Measurements from ENCODE around the gene IFITM1. TPM values are rescaled to one million over a fixed set of nuclear protein-coding genes. Genes with fewer than 3 reads are reported as not detected.
A peak's percentile ranks its signal among the peaks of the same experiment; 100 is the strongest.

IFITM1 gene
- total and polyA plus RNA-seq, 9 of the 15 experiments (the other 6 are each of a cell fraction or from before 2014, with no cell fraction given), result 691 to 5,579 (median 974) TPM

DNA sequence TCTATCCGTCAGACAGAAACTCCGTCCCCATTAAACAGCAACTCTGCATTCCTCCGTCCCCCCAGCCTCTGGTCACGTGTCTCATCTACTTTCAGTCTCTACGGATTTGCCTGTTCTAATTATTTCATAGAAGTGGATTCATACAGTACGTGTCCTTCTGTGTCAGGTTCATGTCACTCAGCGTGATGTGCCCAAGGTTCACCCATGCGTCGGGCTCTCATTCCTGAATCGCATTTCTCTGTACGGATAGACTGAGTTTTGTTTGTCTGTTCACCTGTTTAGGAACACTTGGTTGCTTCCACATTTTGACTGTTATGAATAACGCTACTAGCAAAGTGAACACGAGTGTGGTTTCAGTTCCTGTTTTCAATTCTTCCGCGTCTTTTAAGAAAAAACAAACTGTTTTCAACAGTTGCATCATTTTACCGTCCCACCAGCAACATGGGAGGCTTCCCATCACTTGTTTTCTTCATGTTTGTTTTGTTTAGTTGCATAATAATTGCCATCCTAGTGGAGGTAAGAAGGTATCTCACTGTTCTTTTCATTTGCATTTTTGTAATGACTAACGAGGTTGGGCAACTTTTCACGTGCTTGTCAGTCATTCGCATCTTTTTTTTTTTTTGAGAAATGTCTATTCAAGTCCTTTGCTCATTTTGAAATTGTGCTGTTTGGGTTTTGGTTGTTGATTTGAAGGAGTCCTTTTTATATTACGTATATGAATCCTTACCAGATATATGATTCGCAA is 44.5 kb upstream of the IFITM1 start (continued):
- TF ChIP-seq ZNF224 (CRISPR knock-in tag; IDR thresholded peaks at IDR 0.05), result no peak
- TF ChIP-seq CBFA2T3 (IDR thresholded peaks at IDR 0.05), result no peak
- no peak for TF ChIP-seq ARID2 (IDR thresholded peaks at IDR 0.05)
- TF ChIP-seq BRD4 (IDR thresholded peaks at IDR 0.05), result peak; percentile 79; the same call in 1 of the 2 replicates
- peak; percentile 44 for TF ChIP-seq NEUROD1 (IDR thresholded peaks at IDR 0.05; ENCODE audit: borderline replicate concordance, low read depth, low read length, partially characterized antibody)
- no peak for TF ChIP-seq POLR2AphosphoS2 (IDR thresholded peaks at IDR 0.05; ENCODE audit: low read length)
- TF ChIP-seq HMG20B (CRISPR knock-in tag; IDR thresholded peaks at IDR 0.05), result no peak
- no peak for TF ChIP-seq ZBTB1 (CRISPR knock-in tag; IDR thresholded peaks at IDR 0.05; ENCODE audit: borderline replicate concordance, low read depth)
- TF ChIP-seq CC2D1A (IDR thresholded peaks at IDR 0.05), result no peak
- TF ChIP-seq, protein P1, sequence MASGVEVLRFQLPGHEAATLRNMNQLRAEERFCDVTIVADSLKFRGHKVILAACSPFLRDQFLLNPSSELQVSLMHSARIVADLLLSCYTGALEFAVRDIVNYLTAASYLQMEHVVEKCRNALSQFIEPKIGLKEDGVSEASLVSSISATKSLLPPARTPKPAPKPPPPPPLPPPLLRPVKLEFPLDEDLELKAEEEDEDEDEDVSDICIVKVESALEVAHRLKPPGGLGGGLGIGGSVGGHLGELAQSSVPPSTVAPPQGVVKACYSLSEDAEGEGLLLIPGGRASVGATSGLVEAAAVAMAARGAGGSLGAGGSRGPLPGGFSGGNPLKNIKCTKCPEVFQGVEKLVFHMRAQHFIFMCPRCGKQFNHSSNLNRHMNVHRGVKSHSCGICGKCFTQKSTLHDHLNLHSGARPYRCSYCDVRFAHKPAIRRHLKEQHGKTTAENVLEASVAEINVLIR (CRISPR knock-in tag; IDR thresholded peaks at IDR 0.05), result no peak
- no peak for TF ChIP-seq GTF2E2 (tag; IDR thresholded peaks at IDR 0.05)
- TF ChIP-seq CBFA2T2 (conservative IDR thresholded peaks at IDR 0.05), result peak; percentile 70
- peak in 1 of 2 experiments; percentile 41; a peak in 1 of 4 replicates for TF ChIP-seq FOXA3 (CRISPR knock-in tag; conservative IDR thresholded peaks at IDR 0.05 in 1 of 2, IDR thresholded peaks at IDR 0.05 in 1 of 2)
- peak; percentile 72 for TF ChIP-seq ZEB2 (IDR thresholded peaks at IDR 0.05)
- TF ChIP-seq ELF4 (CRISPR knock-in tag; IDR thresholded peaks at IDR 0.05), result no peak
- TF ChIP-seq ADNP (tag; IDR thresholded peaks at IDR 0.05), result no peak; the same call in 1 of the 2 replicates
- TF ChIP-seq DNMT1 (IDR thresholded peaks at IDR 0.05), result 0 out of 2 replicates have a peak, but pooled peaks have one; percentile 63
- TF ChIP-seq BMI1 (IDR thresholded peaks at IDR 0.05; ENCODE audit: low read length), result no peak
- TF ChIP-seq MTF1 (CRISPR knock-in tag; IDR thresholded peaks at IDR 0.05; ENCODE audit: borderline replicate concordance), result no peak
- no peak for TF ChIP-seq ZNF507 (tag; conservative IDR thresholded peaks at IDR 0.05)
- TF ChIP-seq, protein P2, sequence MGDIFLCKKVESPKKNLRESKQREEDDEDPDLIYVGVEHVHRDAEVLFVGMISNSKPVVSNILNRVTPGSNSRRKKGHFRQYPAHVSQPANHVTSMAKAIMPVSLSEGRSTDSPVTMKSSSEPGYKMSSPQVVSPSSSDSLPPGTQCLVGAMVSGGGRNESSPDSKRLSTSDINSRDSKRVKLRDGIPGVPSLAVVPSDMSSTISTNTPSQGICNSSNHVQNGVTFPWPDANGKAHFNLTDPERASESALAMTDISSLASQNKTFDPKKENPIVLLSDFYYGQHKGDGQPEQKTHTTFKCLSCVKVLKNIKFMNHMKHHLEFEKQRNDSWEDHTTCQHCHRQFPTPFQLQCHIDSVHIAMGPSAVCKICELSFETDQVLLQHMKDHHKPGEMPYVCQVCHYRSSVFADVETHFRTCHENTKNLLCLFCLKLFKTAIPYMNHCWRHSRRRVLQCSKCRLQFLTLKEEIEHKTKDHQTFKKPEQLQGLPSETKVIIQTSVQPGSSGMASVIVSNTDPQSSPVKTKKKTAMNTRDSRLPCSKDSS (IDR thresholded peaks at IDR 0.05; ENCODE audit: low read depth, partially characterized antibody), result no peak
- TF ChIP-seq SETDB1 (IDR thresholded peaks at IDR 0.05; ENCODE audit: low read length), result no peak
- TF ChIP-seq CTBP1 (IDR thresholded peaks at IDR 0.05; ENCODE audit: borderline replicate concordance), result no peak
- TF ChIP-seq, protein P3, sequence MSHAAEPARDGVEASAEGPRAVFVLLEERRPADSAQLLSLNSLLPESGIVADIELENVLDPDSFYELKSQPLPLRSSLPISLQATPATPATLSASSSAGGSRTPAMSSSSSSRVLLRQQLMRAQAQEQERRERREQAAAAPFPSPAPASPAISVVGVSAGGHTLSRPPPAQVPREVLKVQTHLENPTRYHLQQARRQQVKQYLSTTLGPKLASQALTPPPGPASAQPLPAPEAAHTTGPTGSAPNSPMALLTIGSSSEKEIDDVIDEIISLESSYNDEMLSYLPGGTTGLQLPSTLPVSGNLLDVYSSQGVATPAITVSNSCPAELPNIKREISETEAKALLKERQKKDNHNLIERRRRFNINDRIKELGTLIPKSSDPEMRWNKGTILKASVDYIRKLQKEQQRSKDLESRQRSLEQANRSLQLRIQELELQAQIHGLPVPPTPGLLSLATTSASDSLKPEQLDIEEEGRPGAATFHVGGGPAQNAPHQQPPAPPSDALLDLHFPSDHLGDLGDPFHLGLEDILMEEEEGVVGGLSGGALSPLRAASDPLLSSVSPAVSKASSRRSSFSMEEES (CRISPR knock-in tag; IDR thresholded peaks at IDR 0.05), result peak; percentile 94
- peak; percentile 57; the same call in 1 of the 2 replicates for TF ChIP-seq DPF2 (IDR thresholded peaks at IDR 0.05)
- TF ChIP-seq ZNF589 (CRISPR knock-in tag; IDR thresholded peaks at IDR 0.05; ENCODE audit: low read depth), result peak; percentile 15; the same call in 1 of the 2 replicates
- TF ChIP-seq HDAC2 (IDR thresholded peaks at IDR 0.05), result 0 out of 2 replicates have a peak, but pooled peaks have one; percentile 11
- no peak for TF ChIP-seq NFATC3 (IDR thresholded peaks at IDR 0.05)
- peak; percentile 89 for TF ChIP-seq ZNF766 (CRISPR knock-in tag; conservative IDR thresholded peaks at IDR 0.05)

All from K562 (cell line).